Nephron progenitor cell (in vitro differentiated cells): Measurements from ENCODE around the gene FIGN.
A peak's percentile ranks its signal among the peaks of the same experiment; 100 is the strongest.

Experiments
- DNase-seq: peaks from one replicate; pipeline ENCODE4 v3.0.0; 2021
- H3K27ac Mint-ChIP-seq: 2 replicates; pipeline ENCODE4 v1.8.0; 2021; ENCODE audit warnings: mild to moderate bottlenecking, moderate library complexity, mixed read lengths
- H3K27me3 Mint-ChIP-seq: 2 replicates; pipeline ENCODE4 v1.8.0; 2021; ENCODE audit warnings: mild to moderate bottlenecking, low read depth, mixed read lengths; ENCODE audit not compliant: poor library complexity
- H3K36me3 Mint-ChIP-seq: 2 replicates; pipeline ENCODE4 v1.8.0; 2021; ENCODE audit warnings: low read depth, mixed read lengths
- H3K4me1 Mint-ChIP-seq: 2 replicates; pipeline ENCODE4 v1.8.0; 2021; ENCODE audit warnings: mixed read lengths
- H3K4me3 Mint-ChIP-seq: 2 replicates; pipeline ENCODE4 v1.8.0; 2021; ENCODE audit warnings: mild to moderate bottlenecking, moderate library complexity, mixed read lengths
- H3K9me3 Mint-ChIP-seq: 2 replicates; pipeline ENCODE4 v1.8.0; 2021; ENCODE audit warnings: mild to moderate bottlenecking, moderate library complexity, mixed read lengths
- TF ChIP-seq, protein P1 (sequence below): fragments of 200-600 bp; sonication (generic); IDR thresholded peaks from 2 replicates; pipeline ENCODE4 v1.5.0; 2021; ENCODE audit warnings: antibody characterized with exemption

The FIGN gene

DNA sequence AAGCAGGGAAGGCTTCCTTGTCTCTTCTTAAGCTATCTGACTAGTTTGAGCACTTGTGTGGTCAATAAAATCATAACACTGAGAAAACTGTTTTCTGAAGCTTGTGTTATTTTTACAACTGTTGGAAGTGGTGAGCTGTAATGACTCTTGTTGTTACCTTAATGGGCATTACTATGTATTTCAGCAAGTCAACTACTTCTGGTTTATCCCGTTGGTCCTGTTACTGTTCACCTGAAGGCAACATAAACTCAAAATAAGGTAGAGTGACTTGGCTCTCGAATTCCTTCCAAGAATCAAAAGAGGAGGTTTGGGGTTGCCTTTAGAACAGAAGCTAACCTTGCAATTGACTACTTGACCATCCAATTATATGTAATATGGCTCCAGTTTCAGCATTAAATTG is 23.2 kb upstream of the FIGN start:
- Mint-ChIP-seq H3K36me3 (no peaks in the 10 kb centered on the region), H3K4me1 (no peaks in the 10 kb centered on the region), H3K27ac (no peak overlapping the region), H3K27me3 (peaks cover 3% of the 10 kb centered on the region), H3K4me3 (no peak overlapping the region), H3K9me3 (no peaks in the 10 kb centered on the region)
- TF ChIP-seq, protein P1, sequence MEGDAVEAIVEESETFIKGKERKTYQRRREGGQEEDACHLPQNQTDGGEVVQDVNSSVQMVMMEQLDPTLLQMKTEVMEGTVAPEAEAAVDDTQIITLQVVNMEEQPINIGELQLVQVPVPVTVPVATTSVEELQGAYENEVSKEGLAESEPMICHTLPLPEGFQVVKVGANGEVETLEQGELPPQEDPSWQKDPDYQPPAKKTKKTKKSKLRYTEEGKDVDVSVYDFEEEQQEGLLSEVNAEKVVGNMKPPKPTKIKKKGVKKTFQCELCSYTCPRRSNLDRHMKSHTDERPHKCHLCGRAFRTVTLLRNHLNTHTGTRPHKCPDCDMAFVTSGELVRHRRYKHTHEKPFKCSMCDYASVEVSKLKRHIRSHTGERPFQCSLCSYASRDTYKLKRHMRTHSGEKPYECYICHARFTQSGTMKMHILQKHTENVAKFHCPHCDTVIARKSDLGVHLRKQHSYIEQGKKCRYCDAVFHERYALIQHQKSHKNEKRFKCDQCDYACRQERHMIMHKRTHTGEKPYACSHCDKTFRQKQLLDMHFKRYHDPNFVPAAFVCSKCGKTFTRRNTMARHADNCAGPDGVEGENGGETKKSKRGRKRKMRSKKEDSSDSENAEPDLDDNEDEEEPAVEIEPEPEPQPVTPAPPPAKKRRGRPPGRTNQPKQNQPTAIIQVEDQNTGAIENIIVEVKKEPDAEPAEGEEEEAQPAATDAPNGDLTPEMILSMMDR, result no peak
- DNase-seq, result no peak

DNA sequence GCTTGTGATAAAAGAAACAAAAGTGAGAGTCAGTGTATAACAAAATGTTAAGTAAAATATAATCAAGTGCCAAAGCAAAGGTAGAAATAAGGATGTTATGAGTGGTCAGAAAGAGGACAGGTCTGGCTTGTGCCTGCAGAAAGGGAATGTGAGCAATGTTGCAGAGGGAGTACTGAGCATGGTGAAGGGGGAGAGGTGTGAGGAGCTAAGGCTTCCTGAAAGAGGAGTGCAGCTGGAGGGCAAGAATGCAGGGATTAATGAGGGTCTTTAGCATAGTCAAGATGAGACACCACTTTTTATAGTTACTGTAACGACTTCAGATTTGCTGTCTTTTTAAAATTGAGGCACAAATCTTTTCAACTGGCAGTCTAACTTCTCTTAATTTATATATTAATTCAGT is 22.0 kb upstream of the FIGN start:
- Mint-ChIP-seq H3K27me3 (peaks cover 3% of the 10 kb centered on the region), H3K27ac (peak overlapping the region; percentile 0), H3K4me3 (no peak overlapping the region), H3K9me3 (no peaks in the 10 kb centered on the region), H3K36me3 (no peaks in the 10 kb centered on the region), H3K4me1 (no peaks in the 10 kb centered on the region)
- TF ChIP-seq, protein P1, result no peak
- no peak for DNase-seq

DNA sequence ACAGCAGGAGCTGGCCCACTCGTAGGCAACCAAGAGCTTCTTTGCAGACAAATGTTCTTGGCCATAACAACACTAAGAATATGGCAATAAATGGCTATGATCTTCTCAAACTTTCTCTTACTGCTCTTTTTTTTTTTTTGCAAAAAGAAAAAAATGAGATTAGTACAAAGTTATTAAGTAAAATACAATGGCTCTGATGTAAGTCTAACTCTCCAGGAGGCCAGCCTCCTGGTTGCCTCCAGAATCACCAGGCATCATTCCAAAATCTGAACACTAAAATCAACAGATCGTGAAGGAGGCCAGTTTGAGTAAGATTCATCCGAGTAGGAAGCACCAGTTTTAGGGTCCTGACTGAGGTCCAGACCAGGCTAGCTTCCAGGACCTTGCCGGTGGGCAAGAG is 20.8 kb upstream of the FIGN start:
- Mint-ChIP-seq H3K9me3 (no peaks in the 10 kb centered on the region), H3K4me3 (no peak overlapping the region), H3K27ac (no peak overlapping the region), H3K36me3 (no peaks in the 10 kb centered on the region), H3K4me1 (no peaks in the 10 kb centered on the region), H3K27me3 (peaks cover 3% of the 10 kb centered on the region)
- TF ChIP-seq, protein P1, result no peak
- DNase-seq, result no peak

DNA sequence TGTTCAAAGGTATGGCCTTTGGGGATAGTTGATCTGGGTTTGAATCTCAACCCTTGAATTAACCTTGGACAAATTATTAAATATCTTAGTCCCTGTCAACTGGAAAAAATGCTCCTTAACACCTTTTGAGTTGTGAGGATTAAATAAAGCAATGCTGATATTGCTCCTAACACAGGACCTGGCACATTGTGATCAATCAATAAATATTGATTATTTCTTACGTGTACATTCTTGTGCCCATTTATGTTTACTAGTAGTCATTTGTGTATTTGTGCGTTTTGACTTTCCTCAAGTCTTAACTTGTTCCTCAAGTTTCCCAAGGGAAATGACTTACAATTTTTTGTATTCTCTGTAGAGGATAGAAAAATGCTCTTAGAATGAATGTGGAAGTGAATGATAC is 19.6 kb upstream of the FIGN start:
- Mint-ChIP-seq H3K27ac (no peak overlapping the region), H3K27me3 (peaks cover 2% of the 10 kb centered on the region), H3K9me3 (no peaks in the 10 kb centered on the region), H3K36me3 (no peaks in the 10 kb centered on the region), H3K4me1 (no peaks in the 10 kb centered on the region), H3K4me3 (no peak overlapping the region)
- DNase-seq, result no peak
- TF ChIP-seq, protein P1, result no peak

DNA sequence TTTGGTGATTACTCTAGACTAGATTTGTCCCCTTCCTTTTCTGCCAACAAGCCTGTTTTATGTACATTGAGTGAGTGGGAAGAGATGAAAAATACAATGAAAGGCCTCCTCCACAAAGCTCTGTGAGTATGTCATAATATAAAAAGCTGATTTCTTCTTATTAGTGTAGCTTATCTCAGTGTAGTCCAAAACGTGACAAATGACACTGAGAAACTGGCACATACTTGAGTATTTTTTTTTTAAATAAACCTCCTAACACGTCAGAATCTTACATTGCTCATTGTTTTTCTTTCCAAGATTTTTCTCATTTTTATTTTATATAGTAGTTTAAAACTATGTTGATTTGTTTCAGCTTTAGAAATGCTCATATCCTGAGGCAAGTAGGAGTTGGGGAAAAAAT is 17.9 kb upstream of the FIGN start:
- no peak for DNase-seq
- Mint-ChIP-seq H3K27ac (no peak overlapping the region), H3K36me3 (no peaks in the 10 kb centered on the region), H3K9me3 (no peaks in the 10 kb centered on the region), H3K4me1 (no peaks in the 10 kb centered on the region), H3K4me3 (no peak overlapping the region), H3K27me3 (peaks cover 4% of the 10 kb centered on the region)
- TF ChIP-seq, protein P1, result no peak

DNA sequence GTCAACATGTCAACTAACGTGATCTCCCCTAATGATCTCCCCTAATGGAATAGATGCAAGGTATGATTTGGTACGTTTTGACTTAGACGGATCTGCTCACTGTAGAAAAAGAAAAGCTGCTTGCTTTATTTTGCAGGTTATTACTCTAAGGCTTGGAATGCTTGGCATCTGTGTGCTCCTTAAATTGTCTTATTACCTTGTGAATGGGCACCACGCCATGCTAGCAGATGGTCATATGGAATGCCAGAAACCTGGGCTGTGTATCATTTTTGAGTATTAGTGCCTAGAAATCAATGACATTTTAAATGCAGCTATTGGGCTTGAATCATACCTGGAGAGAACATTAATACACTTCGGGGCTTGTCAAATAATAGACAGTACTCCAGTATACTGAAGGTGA is 16.5 kb upstream of the FIGN start:
- no peaks in the 10 kb centered on the region for H3K4me1 Mint-ChIP-seq
- H3K36me3 Mint-ChIP-seq, result no peaks in the 10 kb centered on the region
- H3K4me3 Mint-ChIP-seq, result no peak overlapping the region
- H3K27me3 Mint-ChIP-seq, result peaks cover 4% of the 10 kb centered on the region
- no peak overlapping the region for H3K27ac Mint-ChIP-seq
- H3K9me3 Mint-ChIP-seq, result no peaks in the 10 kb centered on the region
- no peak for DNase-seq
- TF ChIP-seq, protein P1, result no peak
